ENCODE measurements around the gene SLC6A2.

Gene SLC6A2

DNA sequence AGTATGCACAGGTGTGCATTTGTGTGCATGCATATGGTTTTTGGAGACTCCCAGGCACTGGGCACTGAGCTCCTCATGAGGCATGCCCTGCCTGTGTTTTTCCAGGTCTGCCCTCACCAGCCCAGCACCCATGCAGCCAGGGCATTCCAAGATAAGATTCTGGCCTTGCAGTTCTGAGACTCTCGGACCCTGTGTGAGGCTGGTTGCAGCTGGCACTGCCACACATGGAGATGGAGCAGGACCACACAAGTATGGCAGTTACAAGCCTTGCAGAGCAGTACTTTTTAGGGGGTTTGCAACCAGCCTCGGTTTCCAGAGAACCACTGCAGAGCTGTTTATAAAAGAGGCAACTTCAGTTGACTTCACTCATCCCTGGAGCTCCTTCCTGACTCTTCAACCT, 10.2 kb downstream of the SLC6A2 start:
- Histone ChIP-seq H3K27me3 (replicated peaks; ENCODE audit: insufficient read depth, low read length) (no peaks in the 10 kb centered on the region), H4K20me1 (ENCODE audit: insufficient read depth, low read length) (no peaks in the 10 kb centered on the region), H2AFZ (ENCODE audit: low read length) (no peak overlapping the region), H3K79me2 (ENCODE audit: low read length) (no peaks in the 10 kb centered on the region), H3K9me3 (replicated peaks; ENCODE audit: insufficient read depth, low read length) (no peaks in the 10 kb centered on the region), H3K4me3 (ENCODE audit: low read length) (no peak overlapping the region), H3K4me2 (ENCODE audit: low read depth, low read length) (no peak overlapping the region), H3K36me3 (replicated peaks; ENCODE audit: insufficient read depth, low read length) (no peaks in the 10 kb centered on the region), H3F3A (ENCODE audit: insufficient read depth, low read length) (no peaks in the 10 kb centered on the region), H3K9me2 (replicated peaks; ENCODE audit: insufficient read depth, low read length) (no peaks in the 10 kb centered on the region), H3K9ac (ENCODE audit: low read length) (no peak overlapping the region), H3K27ac (ENCODE audit: low read length) (no peak overlapping the region), H3K4me1 (ENCODE audit: low read length) (no peaks in the 10 kb centered on the region)
- TF ChIP-seq EZH2phosphoT487 (IDR thresholded peaks at IDR 0.05; ENCODE audit: low read length) (no peak), EZH2 (optimal IDR thresholded peaks at IDR 0.05; ENCODE audit: low read depth, low read length) (no peak)
- TF ChIP-seq, protein P1, sequence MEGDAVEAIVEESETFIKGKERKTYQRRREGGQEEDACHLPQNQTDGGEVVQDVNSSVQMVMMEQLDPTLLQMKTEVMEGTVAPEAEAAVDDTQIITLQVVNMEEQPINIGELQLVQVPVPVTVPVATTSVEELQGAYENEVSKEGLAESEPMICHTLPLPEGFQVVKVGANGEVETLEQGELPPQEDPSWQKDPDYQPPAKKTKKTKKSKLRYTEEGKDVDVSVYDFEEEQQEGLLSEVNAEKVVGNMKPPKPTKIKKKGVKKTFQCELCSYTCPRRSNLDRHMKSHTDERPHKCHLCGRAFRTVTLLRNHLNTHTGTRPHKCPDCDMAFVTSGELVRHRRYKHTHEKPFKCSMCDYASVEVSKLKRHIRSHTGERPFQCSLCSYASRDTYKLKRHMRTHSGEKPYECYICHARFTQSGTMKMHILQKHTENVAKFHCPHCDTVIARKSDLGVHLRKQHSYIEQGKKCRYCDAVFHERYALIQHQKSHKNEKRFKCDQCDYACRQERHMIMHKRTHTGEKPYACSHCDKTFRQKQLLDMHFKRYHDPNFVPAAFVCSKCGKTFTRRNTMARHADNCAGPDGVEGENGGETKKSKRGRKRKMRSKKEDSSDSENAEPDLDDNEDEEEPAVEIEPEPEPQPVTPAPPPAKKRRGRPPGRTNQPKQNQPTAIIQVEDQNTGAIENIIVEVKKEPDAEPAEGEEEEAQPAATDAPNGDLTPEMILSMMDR (IDR thresholded peaks at IDR 0.05; ENCODE audit: low read length), result no peak
- no peak for DNase-seq

DNA sequence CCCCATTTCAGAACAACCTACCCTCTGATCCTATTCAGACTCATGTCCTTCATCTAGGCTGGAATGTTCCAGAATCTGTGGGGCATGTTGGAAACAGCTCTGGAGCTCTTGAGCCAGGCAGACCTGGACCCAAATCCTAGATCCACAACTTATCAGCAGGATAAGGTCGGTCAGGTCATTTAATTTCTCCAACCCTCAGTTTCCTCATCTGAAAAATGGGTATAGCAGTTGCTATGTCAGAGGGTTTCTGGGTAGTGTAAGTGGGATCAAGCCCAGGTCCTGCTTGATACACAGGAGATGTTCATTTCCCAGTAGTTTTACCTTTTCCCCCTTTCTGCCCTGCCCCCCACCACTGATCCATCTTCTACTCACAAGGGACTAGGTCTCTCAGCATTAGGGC, 12.0 kb downstream of the SLC6A2 start:
- Histone ChIP-seq H3K4me3 (ENCODE audit: low read length) (no peak overlapping the region), H3K9me2 (replicated peaks; ENCODE audit: insufficient read depth, low read length) (no peaks in the 10 kb centered on the region), H3K36me3 (replicated peaks; ENCODE audit: insufficient read depth, low read length) (no peaks in the 10 kb centered on the region), H4K20me1 (ENCODE audit: insufficient read depth, low read length) (no peaks in the 10 kb centered on the region), H3K4me2 (ENCODE audit: low read depth, low read length) (no peak overlapping the region), H3K27ac (ENCODE audit: low read length) (no peak overlapping the region), H3K9ac (ENCODE audit: low read length) (no peak overlapping the region), H2AFZ (ENCODE audit: low read length) (no peak overlapping the region), H3K79me2 (ENCODE audit: low read length) (no peaks in the 10 kb centered on the region), H3F3A (ENCODE audit: insufficient read depth, low read length) (no peaks in the 10 kb centered on the region), H3K27me3 (replicated peaks; ENCODE audit: insufficient read depth, low read length) (no peaks in the 10 kb centered on the region), H3K4me1 (ENCODE audit: low read length) (no peaks in the 10 kb centered on the region), H3K9me3 (replicated peaks; ENCODE audit: insufficient read depth, low read length) (no peaks in the 10 kb centered on the region)
- DNase-seq, result no peak
- no peak for TF ChIP-seq EZH2phosphoT487 (IDR thresholded peaks at IDR 0.05; ENCODE audit: low read length)
- TF ChIP-seq EZH2 (optimal IDR thresholded peaks at IDR 0.05; ENCODE audit: low read depth, low read length), result no peak
- TF ChIP-seq, protein P1 (IDR thresholded peaks at IDR 0.05; ENCODE audit: low read length), result no peak

DNA sequence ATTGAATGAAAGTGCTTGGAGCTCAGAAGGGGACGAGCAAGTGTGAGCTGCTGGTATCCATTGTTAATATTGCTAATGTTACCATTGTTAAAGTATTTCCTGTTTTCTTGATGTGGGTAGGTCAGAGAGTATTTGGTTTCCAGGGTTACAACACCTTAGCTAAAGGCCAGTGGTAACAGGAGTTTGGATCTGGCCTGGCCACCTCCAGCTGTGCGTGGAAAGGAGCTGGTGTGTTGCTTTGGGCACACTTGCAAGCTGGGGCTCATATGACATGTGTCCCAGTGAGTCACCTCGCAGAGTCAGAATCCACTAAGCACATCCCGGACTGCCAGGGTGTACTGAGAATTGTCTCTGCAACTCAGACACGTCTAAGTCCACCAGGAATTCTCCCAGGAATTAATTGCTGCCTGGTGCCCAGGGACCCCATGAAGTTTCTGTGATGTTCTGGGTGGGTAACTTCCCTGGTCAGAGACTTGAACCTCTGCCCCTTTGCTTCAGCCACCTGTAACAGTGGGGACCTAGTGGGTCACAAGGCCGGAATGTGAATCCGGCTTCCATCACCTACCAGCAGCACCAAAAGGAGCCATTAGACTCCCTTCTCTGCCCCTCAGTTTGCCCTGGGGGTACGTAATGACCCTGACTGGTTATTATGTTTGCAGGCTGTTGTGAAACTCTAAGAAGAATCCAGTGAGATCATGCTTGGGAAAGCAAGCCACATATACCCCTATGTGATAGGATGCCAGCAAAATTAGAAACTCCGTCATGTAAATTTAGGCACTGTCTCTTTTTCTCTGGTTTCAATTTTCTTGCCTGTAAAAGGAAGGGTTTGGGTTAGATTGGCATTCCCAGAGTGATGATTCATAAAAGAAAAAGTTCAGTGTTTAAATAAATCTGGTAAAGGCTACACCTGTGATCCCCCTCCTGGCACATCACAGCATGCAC, 12.8 kb downstream of the SLC6A2 start:
- Histone ChIP-seq H3K9me3 (replicated peaks; ENCODE audit: insufficient read depth, low read length) (no peaks in the 10 kb centered on the region), H3K36me3 (replicated peaks; ENCODE audit: insufficient read depth, low read length) (no peaks in the 10 kb centered on the region), H3K9me2 (replicated peaks; ENCODE audit: insufficient read depth, low read length) (no peaks in the 10 kb centered on the region), H3F3A (ENCODE audit: insufficient read depth, low read length) (no peaks in the 10 kb centered on the region), H3K4me1 (ENCODE audit: low read length) (no peaks in the 10 kb centered on the region), H4K20me1 (ENCODE audit: insufficient read depth, low read length) (no peaks in the 10 kb centered on the region), H3K27me3 (replicated peaks; ENCODE audit: insufficient read depth, low read length) (no peaks in the 10 kb centered on the region), H3K4me2 (ENCODE audit: low read depth, low read length) (no peak overlapping the region), H3K9ac (ENCODE audit: low read length) (no peak overlapping the region), H3K27ac (ENCODE audit: low read length) (no peak overlapping the region), H3K4me3 (ENCODE audit: low read length) (no peak overlapping the region), H3K79me2 (ENCODE audit: low read length) (no peaks in the 10 kb centered on the region), H2AFZ (ENCODE audit: low read length) (no peak overlapping the region)
- DNase-seq, result no peak
- TF ChIP-seq EZH2phosphoT487 (IDR thresholded peaks at IDR 0.05; ENCODE audit: low read length), result no peak
